HL-60 (cell line): ENCODE data around the gene SCUBE1.

Experiments used
- DNase-seq, 2 experiments: peaks; one replicate each; pipeline ENCODE4 v3.0.0-alpha.2; 2010 to 2020; ENCODE audit warnings: low read depth in 1 of 2, low spot score in 1 of 2
- H3K27ac ChIP-seq: fragments of 250-450 bp; sonication (Bioruptor Pico); replicated peaks from 2 replicates; pipeline ENCODE4 v1.5.1; 2020; ENCODE audit warnings: mild to moderate bottlenecking, moderate library complexity
- H3K27me3 ChIP-seq: fragments of 250-450 bp; sonication (Bioruptor Pico); 2 replicates; pipeline ENCODE4 v1.5.1; 2021; ENCODE audit warnings: mild to moderate bottlenecking, moderate library complexity; ENCODE audit not compliant: insufficient read depth, poor library complexity, severe bottlenecking
- H3K4me3 ChIP-seq: replicated peaks from 2 replicates; pipeline ENCODE4 v1.5.1; 2011; ENCODE audit warnings: mild to moderate bottlenecking, control low read depth, low read length; ENCODE audit not compliant: insufficient read depth
- CTCF ChIP-seq: IDR thresholded peaks from one replicate; pipeline ENCODE4 v1.5.1; 2011; ENCODE audit warnings: low read length, control low read depth, inconsistent platforms; ENCODE audit not compliant: insufficient read depth
- GABPA ChIP-seq: IDR thresholded peaks from 2 replicates; pipeline ENCODE4 v1.6.1; 2012; ENCODE audit warnings: low read depth
- POLR2AphosphoS5 ChIP-seq: IDR thresholded peaks from 2 replicates; pipeline ENCODE4 v1.6.1; 2012; ENCODE audit warnings: low read depth
- REST ChIP-seq: IDR thresholded peaks from 2 replicates; pipeline ENCODE4 v1.6.1; 2012; ENCODE audit warnings: low read depth; ENCODE audit not compliant: insufficient replicate concordance
- SPI1 ChIP-seq: IDR thresholded peaks from 2 replicates; pipeline ENCODE4 v1.6.1; 2012; ENCODE audit warnings: low read depth, mild to moderate bottlenecking, borderline replicate concordance

SCUBE1 gene

GRCh38 chr22:43163241-43163795 lies 179.9 kb downstream of the SCUBE1 start:
- H3K27me3 ChIP-seq: no peaks in the 10 kb centered on the region
- DNase-seq: no peak
- no peak for TF ChIP-seq SPI1
- 0 out of 2 replicates have a peak, but pooled peaks have one; percentile 14 for TF ChIP-seq POLR2AphosphoS5
- H3K4me3 ChIP-seq: no peak overlapping the region
- peak overlapping the region; percentile 28 for H3K27ac ChIP-seq

- Histone ChIP-seq H3K27ac (no peak overlapping the region), H3K27me3 (no peaks in the 10 kb centered on the region), H3K4me3 (no peak overlapping the region)
- TF ChIP-seq GABPA (no peak), SPI1 (no peak), CTCF (no peak), REST (no peak), POLR2AphosphoS5 (no peak)
- DNase-seq: no peak
These were observed 180.6 kb downstream of the SCUBE1 start for GRCh38 chr22:43162412-43163150.

GRCh38 chr22:43160497-43161126 lies 182.6 kb downstream of the SCUBE1 start:
- no peak for DNase-seq
- Histone ChIP-seq H3K27me3 (no peaks in the 10 kb centered on the region), H3K4me3 (no peak overlapping the region), H3K27ac (no peak overlapping the region)
- no peak for TF ChIP-seq CTCF
- no peak for TF ChIP-seq POLR2AphosphoS5
- TF ChIP-seq GABPA: no peak
- no peak for TF ChIP-seq REST
- TF ChIP-seq SPI1: no peak

- DNase-seq: no peak
- TF ChIP-seq REST (no peak), CTCF (peak; percentile 0), POLR2AphosphoS5 (0 out of 2 replicates have a peak, but pooled peaks have one; percentile 15), GABPA (no peak)
- no peak overlapping the region for H3K4me3 ChIP-seq
- no peaks in the 10 kb centered on the region for H3K27me3 ChIP-seq
- no peak overlapping the region for H3K27ac ChIP-seq
These were observed 183.5 kb downstream of the SCUBE1 start for GRCh38 chr22:43159484-43160178.
